Midbrain (tissue), 1 donor: ENCODE measurements around the gene PLXNA4.

Source experiments
- DNase-seq: peaks from one replicate; lab custom pipeline; 2025; lab: John Stamatoyannopoulos, UW

Gene PLXNA4

GRCh38 chr7:132588596-132588995 lies 12.3 kb upstream of the PLXNA4 start:
- no peak for DNase-seq

GRCh38 chr7:132584796-132585494 lies 8.7 kb upstream of the PLXNA4 start:
- no peak for DNase-seq

- DNase-seq, result no peak
These were observed 5.2 kb upstream of the PLXNA4 start for GRCh38 chr7:132581431-132581830.

- peak; percentile 80 for DNase-seq
These were observed 4.5 kb upstream of the PLXNA4 start for GRCh38 chr7:132580717-132581285.

- no peak for DNase-seq
These were observed 4.0 kb upstream of the PLXNA4 start for GRCh38 chr7:132580277-132580676.

GRCh38 chr7:132579260-132579899 lies 3.1 kb upstream of the PLXNA4 start:
- no peak for DNase-seq

- DNase-seq, result no peak
These were observed 2.6 kb upstream of the PLXNA4 start for GRCh38 chr7:132578826-132579225.

- no peak for DNase-seq
These were observed 1.7 kb upstream of the PLXNA4 start for GRCh38 chr7:132578050-132578370.

GRCh38 chr7:132577206-132578049 lies 1.2 kb upstream of the PLXNA4 start:
- peak; percentile 76 for DNase-seq

- DNase-seq, result no peak
These were observed 433 bp upstream of the PLXNA4 start for GRCh38 chr7:132576721-132577085.

GRCh38 chr7:132575419-132575981 lies 770 bp downstream of the PLXNA4 start:
- peak; percentile 41 for DNase-seq

- no peak for DNase-seq
These were observed 2.0 kb downstream of the PLXNA4 start for GRCh38 chr7:132574223-132574622.

- no peak for DNase-seq
These were observed 2.9 kb downstream of the PLXNA4 start for GRCh38 chr7:132573251-132573955.

- no peak for DNase-seq
These were observed 3.7 kb downstream of the PLXNA4 start for GRCh38 chr7:132572526-132572925.

- no peak for DNase-seq
These were observed 4.3 kb downstream of the PLXNA4 start for GRCh38 chr7:132571970-132572369.

- DNase-seq, result no peak
These were observed 6.2 kb downstream of the PLXNA4 start for GRCh38 chr7:132569884-132570614.

- DNase-seq, result no peak
These were observed 7.3 kb downstream of the PLXNA4 start for GRCh38 chr7:132568962-132569361.

GRCh38 chr7:132565885-132566284 lies 10.4 kb downstream of the PLXNA4 start:
- no peak for DNase-seq

- DNase-seq, result no peak
These were observed 10.8 kb downstream of the PLXNA4 start for GRCh38 chr7:132565441-132565840.

GRCh38 chr7:132564849-132565248 lies 11.4 kb downstream of the PLXNA4 start:
- no peak for DNase-seq

- DNase-seq, result no peak
These were observed 12.2 kb downstream of the PLXNA4 start for GRCh38 chr7:132564090-132564489.
